HFFc6 (cell line): ENCODE measurements around the gene LHPP. TPM values are rescaled to one million over a fixed set of nuclear protein-coding genes. Genes with fewer than 3 reads are reported as not detected.

Source experiments
- DNase-seq: peaks from one replicate; pipeline ENCODE4 v3.0.0-alpha.2; 2018
- H3K27ac Mint-ChIP-seq: 2 replicates; pipeline ENCODE4 v1.8.0; 2020; ENCODE audit warnings: mild to moderate bottlenecking, mixed read lengths
- H3K27me3 Mint-ChIP-seq: 2 replicates; pipeline ENCODE4 v1.8.0; 2021; ENCODE audit warnings: mild to moderate bottlenecking, moderate library complexity, mixed read lengths; ENCODE audit not compliant: insufficient read depth
- H3K36me3 Mint-ChIP-seq: 2 replicates; pipeline ENCODE4 v1.8.0; 2021; ENCODE audit warnings: low read depth, mixed read lengths
- H3K4me1 Mint-ChIP-seq: 2 replicates; pipeline ENCODE4 v1.8.0; 2020; ENCODE audit warnings: low read depth, mixed read lengths
- H3K4me3 Mint-ChIP-seq: 2 replicates; pipeline ENCODE4 v1.8.0; 2020; ENCODE audit warnings: mild to moderate bottlenecking, moderate library complexity, mixed read lengths
- H3K9me3 Mint-ChIP-seq: 2 replicates; pipeline ENCODE4 v1.8.0; 2020; ENCODE audit warnings: mild to moderate bottlenecking, mixed read lengths
- CTCF ChIP-seq: fragments of 200-600 bp; sonication (generic); IDR thresholded peaks from 2 replicates; pipeline ENCODE4 v1.5.0; 2021; ENCODE audit warnings: antibody characterized with exemption, mild to moderate bottlenecking
- total RNA-seq, 6 experiments: library from RNA; stranded (reverse); fragmentation: NEBNext Ultra II Directional; extraction: Animal tissue kit (Norgen Biotek cat#: 25700); gene quantifications; 2 replicates in 1 of 6; 3 replicates in 5 of 6; pipeline ENCODE4 v1.2.3, GENCODE V29; 2021

Gene LHPP
- total RNA-seq, 6 experiments from 2014 or later, result 12.5 to 17.3 (median 14.0) TPM

- no peak overlapping the region for H3K27ac Mint-ChIP-seq
- no peaks in the 10 kb centered on the region for H3K9me3 Mint-ChIP-seq
- H3K36me3 Mint-ChIP-seq, result no peaks in the 10 kb centered on the region
- DNase-seq, result no peak
- H3K4me1 Mint-ChIP-seq, result no peaks in the 10 kb centered on the region
- H3K4me3 Mint-ChIP-seq, result no peak overlapping the region
- TF ChIP-seq CTCF, result no peak
- peaks cover 3% of the 10 kb centered on the region for H3K27me3 Mint-ChIP-seq
Measured at GRCh38 chr10:124656113-124656490, 194.5 kb downstream of the LHPP start.

- DNase-seq, result no peak
- no peaks in the 10 kb centered on the region for H3K4me1 Mint-ChIP-seq
- TF ChIP-seq CTCF, result no peak
- H3K27ac Mint-ChIP-seq, result no peak overlapping the region
- no peaks in the 10 kb centered on the region for H3K9me3 Mint-ChIP-seq
- no peak overlapping the region for H3K4me3 Mint-ChIP-seq
- H3K27me3 Mint-ChIP-seq, result peaks cover 3% of the 10 kb centered on the region
- no peaks in the 10 kb centered on the region for H3K36me3 Mint-ChIP-seq
Measured at GRCh38 chr10:124656541-124656940, 194.9 kb downstream of the LHPP start.

GRCh38 chr10:124657806-124658205 lies 196.2 kb downstream of the LHPP start:
- H3K4me3 Mint-ChIP-seq, result no peak overlapping the region
- DNase-seq, result no peak
- H3K4me1 Mint-ChIP-seq, result no peaks in the 10 kb centered on the region
- H3K9me3 Mint-ChIP-seq, result no peaks in the 10 kb centered on the region
- no peaks in the 10 kb centered on the region for H3K36me3 Mint-ChIP-seq
- no peak overlapping the region for H3K27ac Mint-ChIP-seq
- H3K27me3 Mint-ChIP-seq, result peaks cover 3% of the 10 kb centered on the region
- no peak for TF ChIP-seq CTCF

- no peaks in the 10 kb centered on the region for H3K4me1 Mint-ChIP-seq
Measured at GRCh38 chr10:124658591-124659242, 197.1 kb downstream of the LHPP start.

GRCh38 chr10:124659380-124659779 lies 197.8 kb downstream of the LHPP start:
- no peak for TF ChIP-seq CTCF
- Mint-ChIP-seq H3K4me3 (no peak overlapping the region), H3K36me3 (no peaks in the 10 kb centered on the region), H3K27me3 (peaks cover 3% of the 10 kb centered on the region), H3K9me3 (no peaks in the 10 kb centered on the region), H3K27ac (no peak overlapping the region), H3K4me1 (no peaks in the 10 kb centered on the region)
- DNase-seq, result no peak

More at GRCh38 chr10:124658591-124659242, 197.1 kb downstream of the LHPP start:
- no peaks in the 10 kb centered on the region for H3K9me3 Mint-ChIP-seq
- no peak overlapping the region for H3K27ac Mint-ChIP-seq
- no peak for DNase-seq
- no peak overlapping the region for H3K4me3 Mint-ChIP-seq
- TF ChIP-seq CTCF, result no peak
- peaks cover 3% of the 10 kb centered on the region for H3K27me3 Mint-ChIP-seq
- no peaks in the 10 kb centered on the region for H3K36me3 Mint-ChIP-seq
